ENCODE measurements around the gene MAZ.

- TF ChIP-seq CTCF (IDR thresholded peaks at IDR 0.05) (no peak), EZH2 (IDR thresholded peaks at IDR 0.05) (no peak), EZH2phosphoT487 (IDR thresholded peaks at IDR 0.05) (no peak)
Observed at GRCh38 chr16:29763326-29763725, 43.0 kb upstream of the MAZ start.
